IPS-11a (cell line): ENCODE data around the gene SMIM20.
A peak's percentile ranks its signal among the peaks of the same experiment; 100 is the strongest.
"Not testable (repeated sequence)": the region's sequence is repeated elsewhere in the genome, so short reads cannot be mapped to it uniquely, and the experiment has no call there.

ENCODE experiments used
- H3K4me3 ChIP-seq: one replicate; pipeline ENCODE4 v1.5.1; 2013; ENCODE audit warnings: low read depth, low read length, control low read depth

SMIM20 gene

GRCh38 chr4:25890571-25891485, 23.2 kb upstream of the SMIM20 start:
- no peak overlapping the region for H3K4me3 ChIP-seq

DNA sequence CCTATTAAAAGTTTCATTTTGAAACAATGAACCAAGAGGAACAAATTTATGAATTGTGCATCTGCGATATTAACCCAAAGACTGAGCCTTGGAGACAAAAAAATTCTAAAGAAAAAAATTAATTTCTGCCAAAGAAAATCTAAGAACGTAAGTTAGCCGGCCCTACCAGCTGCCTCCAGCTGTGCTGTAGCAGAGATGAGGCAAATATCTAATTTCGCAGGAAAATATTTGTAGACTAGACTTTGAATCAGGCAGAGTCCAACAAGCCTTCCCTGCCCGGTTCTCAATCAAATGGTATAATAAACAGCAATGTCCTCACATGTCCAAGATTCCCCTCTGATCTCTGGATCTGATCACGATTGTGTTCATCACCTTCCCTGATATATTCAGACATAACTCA, 21.2 kb upstream of the SMIM20 start:
- H3K4me3 ChIP-seq: no peak overlapping the region

DNA sequence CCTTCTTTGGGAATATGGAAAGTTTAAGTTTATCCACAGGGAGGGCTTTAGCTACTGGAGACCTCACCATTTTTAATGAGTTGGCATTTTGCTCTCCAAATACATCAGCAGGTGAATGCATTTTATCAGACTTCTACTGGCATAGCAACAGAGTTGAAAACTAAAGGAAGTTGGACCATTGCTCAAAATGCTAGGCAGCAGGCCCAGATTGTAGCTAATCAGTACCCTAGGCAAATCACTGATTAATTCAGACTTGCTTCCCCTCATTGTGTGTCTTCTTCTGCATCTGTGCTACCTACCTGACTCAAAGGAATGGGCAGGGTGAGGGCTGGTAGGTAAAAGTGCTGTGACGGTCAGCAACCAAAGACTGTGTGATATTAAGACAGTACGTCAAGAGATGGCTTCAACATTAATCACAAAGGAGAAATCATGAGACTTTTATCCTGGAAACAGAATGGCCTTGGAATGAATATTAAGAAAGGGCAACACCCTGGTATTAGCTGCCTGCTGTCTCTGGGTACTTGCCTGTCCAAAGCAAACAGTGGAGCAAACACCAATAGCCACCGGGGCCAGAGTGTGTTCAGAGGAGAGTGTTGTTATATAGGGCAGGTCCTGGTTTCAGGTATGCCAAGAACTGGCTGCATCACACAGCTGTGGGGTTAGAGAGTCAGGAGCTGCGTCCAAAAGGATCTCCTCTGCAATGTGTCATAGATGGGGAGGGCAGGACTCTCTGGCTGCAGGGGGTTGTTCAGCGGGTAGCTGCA, 17.1 kb upstream of the SMIM20 start:
- H3K4me3 ChIP-seq: no peak overlapping the region

DNA sequence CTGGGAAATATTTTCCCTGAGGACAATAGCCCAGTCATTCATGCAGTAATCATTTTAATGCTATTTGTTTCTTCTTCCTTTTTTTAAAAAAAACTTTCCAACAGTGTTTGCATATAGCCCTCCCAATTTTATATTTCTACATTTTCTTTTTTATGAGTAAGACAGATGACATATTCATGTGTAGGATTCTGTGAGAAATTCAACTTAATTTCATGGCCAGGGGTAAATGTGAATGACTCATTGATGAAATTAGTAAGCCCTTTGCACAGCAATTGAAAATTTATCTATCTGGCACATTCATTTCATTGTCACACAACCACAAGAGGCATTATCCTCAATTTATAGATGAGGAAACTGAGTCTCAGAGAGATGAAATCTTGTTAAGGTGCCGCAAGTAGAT, 13.7 kb upstream of the SMIM20 start:
- H3K4me3 ChIP-seq: no peak overlapping the region

- H3K4me3 ChIP-seq: no peak overlapping the region
Observed at GRCh38 chr4:25901030-25901430, 13.0 kb upstream of the SMIM20 start.

- no peak overlapping the region for H3K4me3 ChIP-seq
Observed at GRCh38 chr4:25903900-25904747, 9.9 kb upstream of the SMIM20 start.

GRCh38 chr4:25904748-25905082, 9.3 kb upstream of the SMIM20 start:
- no peak overlapping the region for H3K4me3 ChIP-seq

DNA sequence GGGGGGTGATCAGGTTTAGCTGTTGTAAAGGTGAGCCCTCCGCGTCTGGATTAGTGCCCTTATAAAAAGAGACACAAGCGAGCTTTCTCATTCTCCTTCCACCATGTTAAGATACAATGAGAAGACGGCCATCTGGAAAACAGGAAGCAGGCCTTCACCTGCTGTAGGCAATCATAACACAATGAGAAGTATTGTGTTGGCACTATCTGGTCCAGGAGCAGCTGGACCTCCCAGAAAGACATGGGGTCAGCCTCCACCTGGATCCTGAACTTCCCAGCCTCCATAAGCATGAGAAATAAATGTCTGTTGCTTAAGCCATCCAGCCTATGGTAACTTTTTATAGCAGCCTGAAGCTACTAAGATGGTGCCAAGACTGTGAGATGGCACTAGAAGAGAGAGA, 8.6 kb upstream of the SMIM20 start:
- H3K4me3 ChIP-seq: no peak overlapping the region

DNA sequence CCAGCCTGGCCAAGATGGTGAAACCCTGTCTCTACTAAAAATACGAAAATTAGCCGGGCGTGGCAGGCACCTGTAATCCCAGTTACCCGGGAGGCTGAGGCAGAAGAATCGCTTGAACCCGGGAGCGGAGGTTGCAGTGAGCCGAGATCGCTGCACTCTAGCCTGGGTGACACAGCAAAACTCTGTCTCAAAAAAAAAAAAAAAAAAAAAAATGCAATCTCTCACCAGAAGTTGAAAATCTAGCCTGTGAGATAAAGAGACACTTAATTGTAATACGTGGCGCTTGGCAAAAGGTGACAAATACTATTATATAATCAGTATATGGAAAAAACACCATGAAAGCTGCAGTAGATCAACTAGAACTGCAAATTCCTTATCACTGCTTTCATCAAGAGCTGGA, 7.9 kb upstream of the SMIM20 start:
- H3K4me3 ChIP-seq: not testable (repeated sequence)

- no peak overlapping the region for H3K4me3 ChIP-seq
Observed at GRCh38 chr4:25908491-25908901, 5.5 kb upstream of the SMIM20 start.

- no peak overlapping the region for H3K4me3 ChIP-seq
Observed at GRCh38 chr4:25911356-25911755, 2.7 kb upstream of the SMIM20 start.

DNA sequence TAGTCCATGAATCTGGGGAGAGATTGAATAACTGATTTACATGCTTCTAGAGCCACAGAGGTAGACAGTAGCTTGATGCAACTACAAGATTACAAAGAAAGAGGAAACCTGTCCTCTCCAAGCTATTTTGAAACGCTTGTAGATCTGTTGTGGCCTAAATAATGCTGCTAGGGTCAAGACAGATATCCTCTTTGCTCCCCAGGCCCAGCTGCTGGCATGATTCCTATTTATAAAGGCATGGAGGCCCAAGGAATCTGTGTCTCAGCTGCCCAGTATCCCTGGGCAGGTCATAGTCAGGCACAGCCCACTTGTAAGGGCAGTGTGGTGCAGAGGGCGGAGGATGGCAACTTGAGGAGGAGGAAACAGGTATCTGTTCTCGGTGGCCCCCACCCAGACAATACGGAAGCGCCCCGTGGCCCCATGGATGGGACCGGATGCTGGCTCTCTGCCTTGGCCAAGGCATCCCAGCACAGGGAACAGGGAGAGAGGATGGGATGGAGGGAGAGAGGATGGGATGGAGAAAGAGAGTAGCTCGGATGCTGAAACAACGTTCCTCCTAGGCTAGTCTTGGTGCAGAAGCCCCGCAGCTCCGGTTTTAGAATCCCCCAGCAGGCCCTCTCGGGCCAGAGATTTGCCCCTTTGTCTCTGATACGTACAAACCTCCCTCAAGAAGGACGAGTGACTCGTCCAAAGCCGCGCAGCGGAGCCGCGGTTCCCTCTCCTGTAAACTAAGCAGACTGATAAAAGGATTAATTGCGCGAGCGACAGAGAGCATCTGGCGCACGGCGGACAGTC, 767 bp upstream of the SMIM20 start:
- H3K4me3 ChIP-seq: peak overlapping the region; percentile 72

DNA sequence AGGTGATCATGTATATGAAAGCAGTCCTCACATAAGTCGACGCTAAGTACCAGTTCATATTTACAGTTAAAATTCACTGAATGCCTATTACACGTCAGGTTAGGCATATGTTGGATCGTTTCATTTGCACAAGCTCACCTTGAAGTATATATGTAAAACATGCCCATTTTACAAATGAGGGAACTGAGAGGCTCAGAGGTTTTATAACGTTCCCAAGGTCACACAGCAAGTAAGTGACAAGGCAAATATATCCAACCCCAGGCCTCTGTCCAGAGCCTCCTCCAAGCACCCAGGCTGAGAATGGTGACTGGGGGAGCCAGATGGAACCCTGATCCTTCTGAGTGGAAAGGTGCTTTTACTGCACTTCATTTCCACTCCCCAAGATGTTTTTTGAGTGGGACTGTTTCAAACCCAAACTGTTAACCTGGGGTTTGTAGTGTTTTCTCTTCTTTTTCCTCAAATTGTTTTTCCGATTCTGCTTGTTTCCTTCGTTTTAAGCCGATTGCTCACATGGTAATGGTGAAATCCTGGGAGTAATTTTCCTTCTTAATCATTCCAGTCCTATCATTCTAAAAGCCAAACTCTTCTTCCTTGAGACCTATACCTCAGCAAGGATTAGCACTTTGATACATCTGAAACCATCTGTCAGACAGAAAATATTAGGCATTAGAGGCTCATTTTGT, 791 bp downstream of the SMIM20 start:
- peak overlapping the region; percentile 82 for H3K4me3 ChIP-seq

DNA sequence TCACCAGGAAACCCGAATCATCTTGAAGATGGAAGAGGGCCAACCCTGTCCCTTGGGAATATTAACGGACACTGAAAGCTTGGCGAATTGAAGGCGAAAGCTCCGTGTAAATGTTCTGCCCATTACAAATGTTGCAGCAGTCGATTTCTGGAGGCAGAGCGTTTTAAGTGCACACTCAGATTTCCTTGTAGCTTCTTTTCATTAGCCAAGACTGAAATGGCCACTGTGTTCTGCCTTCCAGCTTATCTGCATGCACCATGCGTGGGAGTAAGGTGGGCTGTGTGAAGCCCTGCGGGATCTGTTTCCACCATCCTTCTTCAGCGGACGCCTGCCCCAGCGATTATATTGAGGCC, 1.3 kb downstream of the SMIM20 start:
- H3K4me3 ChIP-seq: no peak overlapping the region

DNA sequence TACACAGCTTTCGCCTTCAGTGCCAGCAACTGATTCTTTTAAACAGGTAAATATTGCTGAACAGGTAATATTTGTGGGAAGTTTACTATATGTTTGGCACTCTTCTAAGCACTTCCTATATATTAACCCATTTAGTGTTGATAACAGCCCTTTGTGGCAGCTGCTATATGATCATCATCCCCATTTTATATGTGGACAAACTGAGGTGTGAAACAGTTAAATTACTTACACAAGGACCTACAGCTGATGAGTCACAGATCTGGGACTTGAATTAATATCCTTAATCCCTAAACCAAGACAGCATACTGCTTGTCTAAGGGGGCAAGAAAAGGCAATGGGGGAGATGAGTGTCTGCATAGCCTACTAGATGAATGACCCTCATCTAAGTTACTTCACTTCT, 2.9 kb downstream of the SMIM20 start:
- no peak overlapping the region for H3K4me3 ChIP-seq

DNA sequence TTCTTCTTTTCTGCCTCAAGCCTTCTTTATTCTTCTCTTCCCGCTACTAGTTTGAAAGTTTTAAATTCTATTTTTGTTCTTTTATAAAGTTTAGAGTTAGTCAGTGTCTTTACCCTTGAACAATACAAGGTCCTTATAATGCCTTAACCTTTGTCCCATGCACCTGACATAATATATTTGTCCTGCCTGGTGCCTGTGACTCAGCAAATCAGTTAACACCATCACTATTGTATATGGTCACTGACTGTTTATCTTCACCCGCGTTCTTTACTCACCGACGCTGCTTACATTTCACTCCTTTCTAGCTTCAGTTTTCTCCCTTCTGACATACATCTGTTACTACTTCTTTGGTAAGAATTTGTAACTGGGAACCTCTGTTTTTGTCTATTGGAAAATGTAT, 5.7 kb downstream of the SMIM20 start:
- H3K4me3 ChIP-seq: no peak overlapping the region

- no peak overlapping the region for H3K4me3 ChIP-seq
Observed at GRCh38 chr4:25921922-25922321, 7.9 kb downstream of the SMIM20 start.

GRCh38 chr4:25922812-25923369, 8.9 kb downstream of the SMIM20 start:
- H3K4me3 ChIP-seq: no peak overlapping the region

- H3K4me3 ChIP-seq: no peak overlapping the region
Observed at GRCh38 chr4:25923745-25924144, 9.7 kb downstream of the SMIM20 start.
